Type B pancreatic cell (in vitro differentiated cells): ENCODE measurements around the gene TLL2. TPM values are rescaled to one million over a fixed set of nuclear protein-coding genes. Genes with fewer than 3 reads are reported as not detected.

ENCODE experiments used
- DNase-seq: peaks from one replicate; pipeline ENCODE4 v3.0.0; 2021; ENCODE audit warnings: mixed read lengths; ENCODE audit not compliant: unreplicated experiment; ENCODE audit errors: extremely low spot score
- H3K27ac Mint-ChIP-seq: 2 replicates; pipeline ENCODE4 v1.8.0; 2021; ENCODE audit warnings: mild to moderate bottlenecking, mixed read lengths
- H3K27me3 Mint-ChIP-seq: 2 replicates; pipeline ENCODE4 v1.8.0; 2021; ENCODE audit warnings: mixed read lengths
- H3K36me3 Mint-ChIP-seq: 2 replicates; pipeline ENCODE4 v1.8.0; 2021; ENCODE audit warnings: mixed read lengths
- H3K4me1 Mint-ChIP-seq: one replicate; pipeline ENCODE4 v1.8.0; 2021; ENCODE audit warnings: mixed read lengths; ENCODE audit not compliant: unreplicated experiment
- H3K4me3 Mint-ChIP-seq: 2 replicates; pipeline ENCODE4 v1.8.0; 2021; ENCODE audit warnings: mild to moderate bottlenecking, mixed read lengths
- H3K9me3 Mint-ChIP-seq: 2 replicates; pipeline ENCODE4 v1.8.0; 2021; ENCODE audit warnings: mixed read lengths
- total RNA-seq: library from RNA; stranded (reverse); gene quantifications from 2 replicates; pipeline ENCODE4 v1.2.1, GENCODE V29; 2021; ENCODE audit warnings: low replicate concordance
- TF ChIP-seq, protein P1 (sequence below): fragments of 200-600 bp; sonication (generic); conservative IDR thresholded peaks from 2 replicates; pipeline ENCODE4 v1.5.0; 2021; ENCODE audit warnings: antibody characterized with exemption, mild to moderate bottlenecking

The TLL2 gene
- total RNA-seq, 1 donor from 2014 or later = 0.85 TPM

DNA sequence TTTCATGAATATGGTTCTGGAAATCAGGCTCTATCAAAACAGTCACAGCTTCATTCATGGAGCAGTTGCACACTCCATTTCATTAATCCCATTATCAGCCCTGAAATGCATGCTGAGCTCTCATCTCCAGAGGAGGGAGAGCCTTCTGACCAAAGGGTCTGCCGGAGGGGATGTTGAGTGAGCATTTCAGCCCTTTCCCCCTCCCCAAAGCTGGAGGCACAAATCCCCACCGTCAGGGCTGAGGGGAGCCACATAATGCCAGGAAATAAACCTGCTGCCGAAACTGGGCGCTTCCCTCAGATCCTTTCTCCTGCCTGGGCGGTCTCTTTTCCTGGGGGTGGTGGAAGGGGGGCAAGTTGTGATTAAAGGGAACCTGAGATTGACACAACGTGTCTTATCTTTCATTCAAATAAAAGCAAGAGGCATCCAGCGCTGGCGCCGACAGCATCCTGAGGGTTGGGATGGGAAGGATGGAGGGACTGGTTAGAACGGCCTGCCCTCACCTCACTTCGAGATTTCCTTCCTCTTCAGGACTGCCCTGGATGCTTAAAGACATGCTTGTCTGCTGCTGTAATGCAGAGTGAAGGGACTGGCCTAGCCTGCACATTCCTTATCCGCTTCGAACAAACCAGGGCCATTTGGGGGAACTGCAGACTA is 71.6 kb downstream of the TLL2 start:
- H3K27ac Mint-ChIP-seq = no peak overlapping the region

DNA sequence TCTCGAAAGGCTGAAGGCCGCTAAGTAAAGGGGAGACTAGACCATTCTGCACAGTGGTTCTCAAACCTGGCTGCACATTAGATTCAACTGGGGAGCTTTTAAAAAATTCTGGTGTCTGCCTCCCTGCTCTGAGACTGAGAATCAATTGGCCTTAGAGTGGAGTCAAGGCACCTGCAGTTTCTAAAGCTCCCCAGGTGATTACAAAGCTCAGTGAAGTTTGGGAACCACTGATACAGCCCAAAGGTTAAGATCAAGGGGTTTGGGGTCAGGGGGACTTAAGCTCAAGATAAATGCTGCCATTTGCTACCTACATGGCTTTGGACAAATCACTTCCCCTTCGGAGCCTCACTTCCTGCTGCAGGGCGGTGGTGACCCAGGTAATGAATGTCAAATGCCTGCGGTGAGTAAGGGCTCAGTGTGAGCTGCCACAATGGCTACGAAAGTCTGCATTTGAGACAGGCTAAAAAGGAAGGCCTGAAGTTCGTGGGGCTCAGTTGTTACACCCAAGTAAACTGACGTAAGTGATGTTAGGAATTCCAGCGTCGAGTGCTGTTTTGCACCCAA is 72.3 kb downstream of the TLL2 start:
- DNase-seq = no peak
- no peak overlapping the region for H3K27ac Mint-ChIP-seq
- no peak overlapping the region for H3K4me3 Mint-ChIP-seq
- H3K36me3 Mint-ChIP-seq = no peaks in the 10 kb centered on the region
- H3K4me1 Mint-ChIP-seq = peaks cover 15% of the 10 kb centered on the region
- H3K27me3 Mint-ChIP-seq = peaks cover 8% of the 10 kb centered on the region
- TF ChIP-seq, protein P1, sequence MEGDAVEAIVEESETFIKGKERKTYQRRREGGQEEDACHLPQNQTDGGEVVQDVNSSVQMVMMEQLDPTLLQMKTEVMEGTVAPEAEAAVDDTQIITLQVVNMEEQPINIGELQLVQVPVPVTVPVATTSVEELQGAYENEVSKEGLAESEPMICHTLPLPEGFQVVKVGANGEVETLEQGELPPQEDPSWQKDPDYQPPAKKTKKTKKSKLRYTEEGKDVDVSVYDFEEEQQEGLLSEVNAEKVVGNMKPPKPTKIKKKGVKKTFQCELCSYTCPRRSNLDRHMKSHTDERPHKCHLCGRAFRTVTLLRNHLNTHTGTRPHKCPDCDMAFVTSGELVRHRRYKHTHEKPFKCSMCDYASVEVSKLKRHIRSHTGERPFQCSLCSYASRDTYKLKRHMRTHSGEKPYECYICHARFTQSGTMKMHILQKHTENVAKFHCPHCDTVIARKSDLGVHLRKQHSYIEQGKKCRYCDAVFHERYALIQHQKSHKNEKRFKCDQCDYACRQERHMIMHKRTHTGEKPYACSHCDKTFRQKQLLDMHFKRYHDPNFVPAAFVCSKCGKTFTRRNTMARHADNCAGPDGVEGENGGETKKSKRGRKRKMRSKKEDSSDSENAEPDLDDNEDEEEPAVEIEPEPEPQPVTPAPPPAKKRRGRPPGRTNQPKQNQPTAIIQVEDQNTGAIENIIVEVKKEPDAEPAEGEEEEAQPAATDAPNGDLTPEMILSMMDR = no peak
- H3K9me3 Mint-ChIP-seq = peaks cover 8% of the 10 kb centered on the region

More for the DNA sequence above, 71.6 kb downstream of the TLL2 start:
- no peak for DNase-seq
- TF ChIP-seq, protein P1 = no peak
- Mint-ChIP-seq H3K9me3 (peaks cover 8% of the 10 kb centered on the region), H3K4me3 (no peak overlapping the region), H3K27me3 (peaks cover 8% of the 10 kb centered on the region), H3K4me1 (peaks cover 15% of the 10 kb centered on the region), H3K36me3 (no peaks in the 10 kb centered on the region)

DNA sequence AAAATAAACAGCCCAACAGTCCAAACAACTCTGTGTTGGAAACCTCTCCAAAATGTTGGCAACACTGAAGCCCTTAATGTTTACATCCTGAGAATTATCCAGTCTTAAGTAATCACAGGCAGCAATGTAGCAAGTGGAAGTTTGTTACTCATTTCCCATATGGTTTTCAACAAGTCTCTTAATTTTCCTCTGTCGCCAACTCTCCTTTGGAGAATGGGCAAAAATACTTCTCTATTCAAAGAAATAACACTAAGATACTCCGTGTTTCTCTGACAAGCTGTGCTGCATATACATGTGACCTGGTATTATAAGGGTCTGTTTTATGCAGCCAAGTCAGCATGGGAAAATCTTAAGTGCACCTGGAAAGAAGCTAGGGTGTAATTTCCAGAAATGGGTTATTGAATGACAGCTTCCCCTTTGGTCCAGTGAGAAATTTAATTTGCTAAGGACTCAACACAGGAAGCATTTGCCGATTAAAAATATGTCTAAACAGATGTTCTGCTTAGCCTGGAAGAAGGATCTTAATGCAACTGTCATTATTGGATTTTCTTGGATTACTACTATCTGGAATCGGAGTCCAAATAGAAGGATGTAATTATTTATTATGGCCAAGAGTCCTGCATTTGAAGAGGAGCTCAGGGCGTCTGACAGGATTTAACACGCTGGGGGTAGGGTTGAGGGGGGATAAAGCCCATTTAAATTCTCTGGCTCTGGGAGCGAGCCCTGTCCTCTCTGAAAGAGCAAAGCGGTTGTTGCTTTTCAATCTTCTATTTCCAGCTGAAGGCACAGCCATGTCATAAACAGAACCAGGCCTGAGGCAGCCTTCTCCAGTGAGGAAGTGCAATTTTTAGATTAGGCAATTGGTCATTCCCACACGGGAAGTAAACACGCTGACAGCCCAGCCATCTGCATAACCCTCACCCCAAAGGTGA is 73.1 kb downstream of the TLL2 start:
- no peaks in the 10 kb centered on the region for H3K36me3 Mint-ChIP-seq
- H3K27ac Mint-ChIP-seq = no peak overlapping the region
- H3K4me1 Mint-ChIP-seq = peaks cover 15% of the 10 kb centered on the region
- TF ChIP-seq, protein P1 = no peak
- no peak for DNase-seq
- peaks cover 6% of the 10 kb centered on the region for H3K27me3 Mint-ChIP-seq
- peaks cover 12% of the 10 kb centered on the region for H3K9me3 Mint-ChIP-seq
- no peak overlapping the region for H3K4me3 Mint-ChIP-seq

DNA sequence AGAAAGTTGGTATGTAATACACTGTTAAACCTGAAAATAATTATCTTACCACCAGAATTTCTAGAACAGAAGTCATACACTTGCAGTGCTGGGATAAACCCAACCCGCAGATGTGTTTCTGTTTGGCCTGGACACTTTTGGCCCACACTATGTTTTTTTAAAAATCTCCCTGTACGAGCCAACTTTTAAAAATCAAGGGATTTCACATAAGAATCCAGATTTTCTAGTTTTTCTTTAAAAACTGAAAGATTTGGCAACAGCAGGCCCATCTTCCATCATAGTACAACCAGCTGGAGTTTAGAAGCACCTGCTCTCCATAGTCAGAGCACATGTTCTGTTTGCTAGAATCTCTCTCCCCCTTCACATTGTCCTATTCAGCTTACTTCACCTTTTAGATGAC is 74.0 kb downstream of the TLL2 start:
- Mint-ChIP-seq H3K9me3 (peaks cover 15% of the 10 kb centered on the region), H3K27ac (no peak overlapping the region), H3K36me3 (no peaks in the 10 kb centered on the region), H3K4me1 (peaks cover 15% of the 10 kb centered on the region), H3K4me3 (no peak overlapping the region), H3K27me3 (no peaks in the 10 kb centered on the region)
- TF ChIP-seq, protein P1 = no peak
- DNase-seq = no peak

DNA sequence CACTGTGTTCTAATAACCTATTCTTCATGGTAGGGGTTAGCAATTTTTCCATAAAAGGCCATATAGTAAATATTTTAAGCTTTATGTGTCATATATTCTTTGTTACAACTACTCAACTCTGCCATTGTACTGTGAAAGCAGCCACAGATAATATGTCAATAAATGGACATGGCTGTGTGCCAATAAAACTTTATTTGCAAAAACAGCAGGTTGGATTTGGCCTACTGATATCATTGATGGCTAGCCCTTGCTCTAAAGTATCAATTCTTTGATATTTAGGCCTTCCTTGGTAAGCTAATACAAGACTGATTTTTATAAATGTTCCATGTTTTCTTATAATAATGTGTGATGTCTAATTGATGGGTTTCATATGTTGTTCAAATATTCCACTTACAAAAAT is 77.7 kb downstream of the TLL2 start:
- TF ChIP-seq, protein P1 = no peak
- no peaks in the 10 kb centered on the region for H3K36me3 Mint-ChIP-seq
- H3K9me3 Mint-ChIP-seq = peaks cover 15% of the 10 kb centered on the region
- no peak overlapping the region for H3K4me3 Mint-ChIP-seq
- peaks cover 1% of the 10 kb centered on the region for H3K4me1 Mint-ChIP-seq
- H3K27me3 Mint-ChIP-seq = no peaks in the 10 kb centered on the region
- H3K27ac Mint-ChIP-seq = no peak overlapping the region
- no peak for DNase-seq
